PC-3 (cell line): ENCODE measurements around the gene FAM174B. TPM values are rescaled to one million over a fixed set of nuclear protein-coding genes. Genes with fewer than 3 reads are reported as not detected.

ENCODE experiments used
- ATAC-seq: fragments of 200-7000 bp; cut with Tn5 transposase; 2 replicates; pipeline ENCODE4 v1.9.1; 2020; ENCODE audit warnings: mild to moderate bottlenecking, moderate library complexity
- BruUV-seq: library from RNA; stranded (reverse); fragments of 400-500 nt; replicated peaks from 2 replicates; lab custom pipeline; 2021; lab: Mats Ljungman, UMichigan
- CTCF ChIA-PET: fragments of 300-600 bp; sonication (Branson Sonifier 250); formaldehyde crosslinking; loops from one replicate; lab custom pipeline; 2022; ENCODE audit warnings: antibody characterized with exemption; lab: Charles Lee
- POLR2A ChIA-PET: fragments of 300-600 bp; sonication (Branson Sonifier 250); formaldehyde crosslinking; loops from one replicate; lab custom pipeline; 2022; ENCODE audit warnings: antibody characterized with exemption; ENCODE audit not compliant: unreplicated experiment; lab: Charles Lee
- DNase-seq: peaks from one replicate; pipeline ENCODE4 v3.0.0-alpha.2; 2015
- H2AFZ ChIP-seq: fragments of 300-600 bp; sonication (generic); 2 replicates; pipeline ENCODE4 v1.6.0; 2016; ENCODE audit warnings: antibody characterized with exemption, low read length
- H3F3A ChIP-seq: fragments of 300-600 bp; sonication (generic); one replicate; pipeline ENCODE4 v1.6.0; 2017; ENCODE audit warnings: antibody characterized with exemption, low read length, control low read depth, mild to moderate bottlenecking; ENCODE audit not compliant: unreplicated experiment
- H3K27ac ChIP-seq: fragments of 300-600 bp; sonication (generic); 2 replicates; pipeline ENCODE4 v1.5.1; 2016; ENCODE audit warnings: mild to moderate bottlenecking, low read length
- H3K27me3 ChIP-seq: fragments of 300-600 bp; sonication (generic); 2 replicates; pipeline ENCODE4 v1.6.1; 2016; ENCODE audit warnings: low read length, mixed read lengths
- H3K36me3 ChIP-seq: fragments of 300-600 bp; sonication (generic); 2 replicates; pipeline ENCODE4 v1.6.1; 2016; ENCODE audit warnings: low read depth, mixed run types, low read length, mixed read lengths
- H3K4me1 ChIP-seq: fragments of 300-600 bp; sonication (generic); 2 replicates; pipeline ENCODE4 v1.5.1; 2016; ENCODE audit warnings: low read length; ENCODE audit not compliant: insufficient read depth
- H3K4me2 ChIP-seq: fragments of 300-600 bp; sonication (generic); 2 replicates; pipeline ENCODE4 v1.6.0; 2016; ENCODE audit warnings: low read length
- H3K4me3 ChIP-seq: fragments of 300-600 bp; sonication (generic); 2 replicates; pipeline ENCODE4 v1.5.1; 2016; ENCODE audit warnings: mild to moderate bottlenecking, low read length, mixed read lengths
- H3K79me2 ChIP-seq: fragments of 300-600 bp; sonication (generic); 2 replicates; pipeline ENCODE4 v1.6.1; 2017; ENCODE audit warnings: low read length, mixed read lengths
- H3K9ac ChIP-seq: fragments of 300-600 bp; sonication (generic); 2 replicates; pipeline ENCODE4 v1.6.0; 2016; ENCODE audit warnings: mild to moderate bottlenecking, low read length
- H3K9me2 ChIP-seq: fragments of 300-600 bp; sonication (generic); replicated peaks from 2 replicates; pipeline ENCODE4 v1.6.1; 2016; ENCODE audit warnings: mixed run types, low read length, mixed read lengths
- H3K9me3 ChIP-seq: fragments of 300-600 bp; sonication (generic); 2 replicates; pipeline ENCODE4 v1.6.1; 2016; ENCODE audit warnings: low read length, mixed read lengths
- H4K20me1 ChIP-seq: fragments of 300-600 bp; sonication (generic); 2 replicates; pipeline ENCODE4 v1.6.1; 2016; ENCODE audit warnings: low read length, mixed read lengths
- EZH2 ChIP-seq: fragments of 300-600 bp; sonication (generic); IDR thresholded peaks from one replicate; pipeline ENCODE4 v1.6.1; 2017; ENCODE audit warnings: antibody characterized with exemption, mild to moderate bottlenecking, low read length; ENCODE audit not compliant: unreplicated experiment
- EZH2phosphoT487 ChIP-seq: fragments of 300-600 bp; sonication (generic); IDR thresholded peaks from 2 replicates; pipeline ENCODE4 v1.6.1; 2018; ENCODE audit warnings: mild to moderate bottlenecking, antibody characterized with exemption, low read length, borderline replicate concordance
- intact Hi-C: fragments of 100-400 bp; cut with micrococcal nuclease; formaldehyde crosslinking; loops from 2 replicates; pipeline ENCODE4 v1.9.0; 2023
- total RNA-seq: library from RNA; depleted of rRNA; stranded (reverse); fragments of >200 nt; gene quantifications from 2 replicates; pipeline ENCODE4 v1.2.3, GENCODE V29; 2014
- TF ChIP-seq, protein P1 (sequence below): fragments of 300-600 bp; sonication (generic); conservative IDR thresholded peaks from 2 replicates; pipeline ENCODE4 v1.5.1; 2017; ENCODE audit warnings: antibody characterized with exemption, low read depth, mild to moderate bottlenecking, low read length

FAM174B gene
- total RNA-seq, 1 experiment from 2014 or later: 9.6 TPM

DNA sequence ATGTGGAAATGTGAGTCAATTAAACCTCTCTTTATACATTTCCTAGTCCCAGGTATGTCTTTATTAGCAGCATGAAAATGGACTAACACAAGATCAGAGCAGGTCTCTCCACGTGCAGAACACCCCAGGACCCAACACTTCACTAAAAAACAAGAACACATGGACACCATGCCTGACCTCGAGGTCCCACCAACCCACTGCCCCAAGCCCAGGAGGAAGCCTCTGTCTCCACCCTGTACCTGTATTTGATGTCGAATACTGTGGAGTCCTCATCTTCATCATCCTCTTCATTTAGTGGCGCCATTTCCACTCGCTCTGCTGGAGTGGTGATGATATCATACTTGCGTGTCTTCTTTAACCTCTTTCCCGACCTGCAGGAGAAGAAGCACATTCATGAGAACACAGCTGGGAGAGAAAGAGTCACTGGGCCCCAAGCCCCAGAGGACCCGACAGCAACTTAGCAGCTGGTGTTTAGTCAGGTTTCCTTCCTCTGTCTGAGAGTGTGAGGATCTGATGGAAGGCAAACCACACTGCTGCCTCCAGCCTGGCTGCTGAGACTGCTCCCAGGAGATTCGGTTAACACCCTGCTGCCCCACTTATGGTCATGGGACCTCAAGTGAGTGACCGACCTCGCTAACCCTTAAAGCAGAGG lies 25.5 kb downstream of the FAM174B start:
- Histone ChIP-seq H4K20me1 (no peaks in the 10 kb centered on the region), H3K27ac (no peak overlapping the region), H3K4me2 (no peak overlapping the region), H3K4me3 (no peak overlapping the region), H3K79me2 (peaks cover 21% of the 10 kb centered on the region), H3F3A (no peaks in the 10 kb centered on the region), H3K9me3 (no peaks in the 10 kb centered on the region), H3K4me1 (peaks cover 16% of the 10 kb centered on the region), H3K9me2 (no peaks in the 10 kb centered on the region), H2AFZ (no peak overlapping the region), H3K9ac (no peak overlapping the region), H3K36me3 (peaks cover 2% of the 10 kb centered on the region; the same call in 1 of the 2 replicates), H3K27me3 (no peaks in the 10 kb centered on the region)
- intact Hi-C loops: no loop called here
- DNase-seq (no peak), ATAC-seq (no peak)
- TF ChIP-seq EZH2 (no peak), EZH2phosphoT487 (no peak)
- TF ChIP-seq, protein P1, sequence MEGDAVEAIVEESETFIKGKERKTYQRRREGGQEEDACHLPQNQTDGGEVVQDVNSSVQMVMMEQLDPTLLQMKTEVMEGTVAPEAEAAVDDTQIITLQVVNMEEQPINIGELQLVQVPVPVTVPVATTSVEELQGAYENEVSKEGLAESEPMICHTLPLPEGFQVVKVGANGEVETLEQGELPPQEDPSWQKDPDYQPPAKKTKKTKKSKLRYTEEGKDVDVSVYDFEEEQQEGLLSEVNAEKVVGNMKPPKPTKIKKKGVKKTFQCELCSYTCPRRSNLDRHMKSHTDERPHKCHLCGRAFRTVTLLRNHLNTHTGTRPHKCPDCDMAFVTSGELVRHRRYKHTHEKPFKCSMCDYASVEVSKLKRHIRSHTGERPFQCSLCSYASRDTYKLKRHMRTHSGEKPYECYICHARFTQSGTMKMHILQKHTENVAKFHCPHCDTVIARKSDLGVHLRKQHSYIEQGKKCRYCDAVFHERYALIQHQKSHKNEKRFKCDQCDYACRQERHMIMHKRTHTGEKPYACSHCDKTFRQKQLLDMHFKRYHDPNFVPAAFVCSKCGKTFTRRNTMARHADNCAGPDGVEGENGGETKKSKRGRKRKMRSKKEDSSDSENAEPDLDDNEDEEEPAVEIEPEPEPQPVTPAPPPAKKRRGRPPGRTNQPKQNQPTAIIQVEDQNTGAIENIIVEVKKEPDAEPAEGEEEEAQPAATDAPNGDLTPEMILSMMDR: no peak
- POLR2A ChIA-PET: no interaction called here
- CTCF ChIA-PET: no interaction called here
- BruUV-seq: no TSS peak

DNA sequence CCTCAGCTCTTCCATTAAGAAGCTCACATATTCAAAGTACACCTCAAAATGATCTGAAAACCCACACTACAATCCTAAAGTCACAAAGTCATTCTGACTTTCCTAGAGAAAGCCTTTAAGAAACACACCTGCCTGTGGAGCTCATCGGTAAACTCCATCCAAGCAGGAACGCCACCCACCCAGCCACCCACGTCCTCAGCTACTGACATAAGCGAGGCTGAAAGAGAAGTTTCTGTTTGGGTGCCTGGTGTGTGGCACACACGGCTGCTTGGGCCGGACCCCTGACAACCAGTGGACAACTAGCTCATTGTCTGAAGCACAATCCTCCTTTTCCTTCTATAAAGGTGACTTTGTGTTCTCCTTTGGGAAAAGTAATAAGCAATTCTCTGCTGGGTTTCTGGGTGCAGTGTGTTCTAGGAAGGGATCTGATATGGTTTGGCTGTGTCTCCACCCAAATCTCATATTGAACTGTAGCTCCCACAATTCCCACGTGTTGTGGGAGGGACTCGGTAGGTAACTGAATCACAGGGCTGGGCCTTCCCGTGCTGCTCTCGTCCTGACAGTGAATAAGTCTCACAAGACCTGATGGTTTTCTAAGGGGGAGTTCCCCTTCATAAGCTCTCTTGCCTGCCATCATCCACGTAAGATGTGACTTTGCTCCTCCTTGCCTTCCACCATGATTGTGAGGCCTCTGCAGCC lies 26.1 kb downstream of the FAM174B start:
- Histone ChIP-seq H3K9me3 (no peaks in the 10 kb centered on the region), H3K9me2 (no peaks in the 10 kb centered on the region), H3K9ac (no peak overlapping the region), H3F3A (no peaks in the 10 kb centered on the region), H4K20me1 (no peaks in the 10 kb centered on the region), H2AFZ (no peak overlapping the region), H3K27ac (no peak overlapping the region), H3K79me2 (peaks cover 18% of the 10 kb centered on the region), H3K4me1 (peaks cover 23% of the 10 kb centered on the region), H3K4me3 (no peak overlapping the region), H3K36me3 (peaks cover 2% of the 10 kb centered on the region; the same call in 1 of the 2 replicates), H3K27me3 (no peaks in the 10 kb centered on the region), H3K4me2 (no peak overlapping the region)
- no peak for DNase-seq
- ChIA-PET POLR2A (no interaction called here), CTCF (no interaction called here)
- TF ChIP-seq, protein P1: no peak
- no peak for TF ChIP-seq EZH2
- no TSS peak for BruUV-seq
- ATAC-seq: no peak
- intact Hi-C loops: no loop called here

GRCh38 chr15:92627014-92627413 lies 28.6 kb downstream of the FAM174B start:
- intact Hi-C loops: no loop called here
- no peaks in the 10 kb centered on the region for H4K20me1 ChIP-seq
- H3K4me2 ChIP-seq: no peak overlapping the region
- H3K27me3 ChIP-seq: no peaks in the 10 kb centered on the region
- no peak for TF ChIP-seq EZH2phosphoT487
- TF ChIP-seq, protein P1: no peak
- no peak for TF ChIP-seq EZH2
- no peak overlapping the region for H3K9ac ChIP-seq
- POLR2A ChIA-PET: no interaction called here
- ATAC-seq: no peak
- no peak for DNase-seq
- no peaks in the 10 kb centered on the region for H3K9me3 ChIP-seq
- no peak overlapping the region for H3K27ac ChIP-seq
- BruUV-seq: no TSS peak
- H2AFZ ChIP-seq: no peak overlapping the region
- H3F3A ChIP-seq: no peaks in the 10 kb centered on the region
- 0 out of 2 replicates have a peak, but pooled peaks cover 11% of the 10 kb centered on the region for H3K79me2 ChIP-seq
- CTCF ChIA-PET: no interaction called here
- peaks cover 2% of the 10 kb centered on the region; the same call in 1 of the 2 replicates for H3K36me3 ChIP-seq
- peaks cover 19% of the 10 kb centered on the region for H3K4me1 ChIP-seq
- no peak overlapping the region for H3K4me3 ChIP-seq
- no peaks in the 10 kb centered on the region for H3K9me2 ChIP-seq
